GM18508 (cell line): ENCODE results near the gene RAB24.
"Not testable (repeated sequence)": the region's sequence is repeated elsewhere in the genome, so short reads cannot be mapped to it uniquely, and the experiment has no call there.

Experiments used
- ATAC-seq: cut with Tn5 transposase; IDR thresholded peaks from one replicate; pipeline ENCODE4 v1.9.1; 2021; ENCODE audit warnings: moderate number of reproducible peaks; ENCODE audit not compliant: insufficient read depth, unreplicated experiment

RAB24 gene

GRCh38 chr5:177311723-177312648 lies 8.5 kb upstream of the RAB24 start, which contains the start of gene MXD3:
Gene MXD3, minus strand, starts transcription at chr5:177311898. Its CDS starts 68 bp downstream, at chr5:177311830.
- peak; percentile 41 for ATAC-seq

DNA sequence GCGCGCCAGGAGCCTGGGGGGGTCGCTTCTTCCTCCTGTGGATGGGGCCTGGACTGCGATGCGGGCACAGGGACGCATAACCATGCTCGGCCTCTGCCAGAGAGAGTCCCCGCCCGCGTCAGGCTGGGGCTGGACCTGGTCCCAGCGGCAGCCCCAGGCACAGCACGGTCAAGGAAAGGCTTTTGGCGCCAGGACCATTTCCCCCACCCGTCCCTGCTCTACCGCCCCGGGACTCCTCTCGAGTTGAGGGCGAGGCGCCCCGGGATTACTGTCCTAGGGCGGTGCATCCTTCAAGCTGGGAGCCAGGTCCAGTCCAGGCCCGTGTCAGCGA lies 7.8 kb upstream of the RAB24 start:
- ATAC-seq: peak; percentile 2

- no peak for ATAC-seq
Observed at GRCh38 chr5:177310757-177311391, 7.4 kb upstream of the RAB24 start.

DNA sequence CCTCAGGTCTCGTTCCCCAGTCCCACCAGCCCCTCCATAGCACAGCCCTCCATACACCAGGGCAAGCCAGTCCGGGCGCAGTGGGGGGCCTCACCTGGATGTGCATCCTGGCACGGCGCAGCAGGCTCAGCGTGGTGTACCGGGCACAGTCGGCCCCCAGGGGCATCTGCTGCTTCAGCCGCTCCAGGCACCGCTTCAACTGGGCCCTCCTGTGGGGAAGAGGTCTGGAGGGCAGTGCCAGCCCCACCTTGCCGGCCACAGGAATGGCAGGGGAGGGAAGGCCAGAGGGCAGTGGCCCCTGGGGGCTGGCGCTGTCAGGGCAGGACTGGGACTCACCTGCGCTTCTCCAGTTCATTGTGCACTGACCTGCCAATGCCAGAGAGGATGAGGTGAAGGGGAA lies 6.8 kb upstream of the RAB24 start:
- no peak for ATAC-seq

GRCh38 chr5:177309351-177310191 lies 6.1 kb upstream of the RAB24 start:
- ATAC-seq: no peak

GRCh38 chr5:177308740-177309139 lies 5.2 kb upstream of the RAB24 start:
- ATAC-seq: no peak

- ATAC-seq: no peak
Observed at GRCh38 chr5:177307544-177308363, 4.2 kb upstream of the RAB24 start.

DNA sequence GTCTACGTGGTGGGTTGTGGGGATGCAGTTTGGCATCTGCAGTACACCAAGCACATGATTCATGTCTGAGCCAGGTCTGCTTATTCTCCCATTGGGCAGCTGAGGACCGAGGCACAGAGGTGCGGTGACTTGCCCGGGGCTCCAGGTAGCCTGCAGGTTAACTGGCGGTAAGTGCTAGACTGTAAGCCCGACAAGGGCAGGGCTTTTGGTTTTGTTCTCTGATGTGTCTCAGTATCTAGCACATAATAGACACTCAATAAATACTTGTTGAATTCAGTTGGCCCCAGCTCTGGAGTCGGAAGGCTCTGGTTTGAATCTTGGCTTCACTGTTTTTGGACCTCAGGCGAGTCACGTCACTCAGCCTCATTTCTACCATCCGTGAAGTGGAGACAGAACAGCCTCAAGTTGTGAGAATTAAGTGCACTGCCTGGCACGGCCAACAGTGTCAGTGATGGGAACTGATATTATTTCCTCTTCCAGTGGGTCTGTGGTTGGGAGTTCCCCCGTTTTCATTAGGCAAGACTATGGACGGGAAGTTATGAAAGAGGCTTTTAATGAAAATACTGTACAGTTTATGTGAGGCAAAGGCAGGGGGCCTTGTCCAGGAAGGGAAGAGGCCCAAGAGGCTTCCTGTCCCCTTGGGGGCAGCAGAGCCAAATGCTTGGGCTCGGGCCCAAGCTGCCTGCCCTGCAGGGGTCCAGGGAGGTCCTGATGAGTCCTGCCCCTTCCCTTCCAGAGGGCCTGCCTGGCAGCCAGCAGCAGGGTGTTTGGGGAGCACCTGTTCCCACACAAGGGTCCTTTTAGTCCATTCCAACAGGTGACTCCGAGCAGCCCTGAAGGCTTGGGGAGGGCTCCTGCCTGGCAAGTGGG lies 3.4 kb upstream of the RAB24 start:
- ATAC-seq: no peak

DNA sequence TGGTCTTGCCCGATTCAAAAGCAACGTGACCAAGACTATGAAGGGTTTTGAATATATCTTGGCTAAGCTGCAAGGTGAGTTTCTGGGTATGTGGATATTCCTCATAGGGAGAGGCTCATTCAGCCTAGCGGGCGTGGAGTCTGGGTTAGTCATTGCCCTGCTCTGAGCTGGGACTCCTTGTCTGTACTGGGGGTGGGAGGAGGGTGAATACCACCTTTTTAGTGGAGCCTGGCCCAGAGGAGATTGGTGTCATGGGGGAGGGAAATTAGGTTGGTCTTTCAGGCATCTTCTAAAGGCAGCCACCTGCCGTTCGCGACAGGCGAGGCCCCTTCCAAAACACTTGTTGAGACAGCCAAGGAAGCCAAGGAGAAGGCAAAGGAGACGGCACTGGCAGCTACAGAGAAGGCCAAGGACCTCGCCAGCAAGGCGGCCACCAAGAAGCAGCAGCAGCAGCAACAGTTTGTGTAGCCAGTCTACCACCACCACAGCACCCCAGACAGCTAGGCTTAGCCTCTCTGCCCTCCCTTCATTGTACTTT lies 2.7 kb upstream of the RAB24 start:
- ATAC-seq: not testable (repeated sequence)

DNA sequence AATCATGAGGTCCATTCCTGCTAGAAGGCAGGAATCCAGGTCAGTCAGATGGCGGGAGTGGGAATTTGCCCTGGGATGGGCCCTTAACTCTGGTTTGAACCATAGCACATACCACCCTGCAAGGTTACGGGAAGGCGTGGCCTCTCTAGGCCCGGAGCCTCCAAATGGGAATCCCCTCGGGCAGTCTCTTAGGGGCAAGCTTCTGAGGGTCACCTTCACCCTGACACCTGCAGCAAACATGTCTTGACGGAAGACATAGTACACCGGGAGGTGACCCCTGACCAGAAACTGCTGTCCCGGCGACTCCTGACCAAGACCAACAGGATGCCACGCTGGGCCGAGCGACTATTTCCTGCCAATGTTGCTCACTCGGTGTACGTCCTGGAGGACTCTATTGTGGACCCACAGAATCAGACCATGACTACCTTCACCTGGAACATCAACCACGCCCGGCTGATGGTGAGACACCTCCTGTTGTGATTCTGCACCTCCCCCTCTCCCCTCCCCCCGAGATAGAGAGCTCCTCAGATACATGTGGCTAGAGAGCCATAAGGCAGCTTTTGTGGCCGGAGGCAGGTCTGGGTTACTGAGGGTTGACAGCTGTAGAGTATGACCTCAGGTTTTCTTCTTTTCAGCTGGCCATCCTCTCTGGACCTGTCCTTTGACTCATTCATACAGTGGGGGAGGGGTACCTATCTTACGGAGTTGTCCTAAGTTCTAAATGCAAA lies 1.0 kb upstream of the RAB24 start:
- ATAC-seq: no peak

- no peak for ATAC-seq
Observed at GRCh38 chr5:177303925-177304391, 439 bp upstream of the RAB24 start.

DNA sequence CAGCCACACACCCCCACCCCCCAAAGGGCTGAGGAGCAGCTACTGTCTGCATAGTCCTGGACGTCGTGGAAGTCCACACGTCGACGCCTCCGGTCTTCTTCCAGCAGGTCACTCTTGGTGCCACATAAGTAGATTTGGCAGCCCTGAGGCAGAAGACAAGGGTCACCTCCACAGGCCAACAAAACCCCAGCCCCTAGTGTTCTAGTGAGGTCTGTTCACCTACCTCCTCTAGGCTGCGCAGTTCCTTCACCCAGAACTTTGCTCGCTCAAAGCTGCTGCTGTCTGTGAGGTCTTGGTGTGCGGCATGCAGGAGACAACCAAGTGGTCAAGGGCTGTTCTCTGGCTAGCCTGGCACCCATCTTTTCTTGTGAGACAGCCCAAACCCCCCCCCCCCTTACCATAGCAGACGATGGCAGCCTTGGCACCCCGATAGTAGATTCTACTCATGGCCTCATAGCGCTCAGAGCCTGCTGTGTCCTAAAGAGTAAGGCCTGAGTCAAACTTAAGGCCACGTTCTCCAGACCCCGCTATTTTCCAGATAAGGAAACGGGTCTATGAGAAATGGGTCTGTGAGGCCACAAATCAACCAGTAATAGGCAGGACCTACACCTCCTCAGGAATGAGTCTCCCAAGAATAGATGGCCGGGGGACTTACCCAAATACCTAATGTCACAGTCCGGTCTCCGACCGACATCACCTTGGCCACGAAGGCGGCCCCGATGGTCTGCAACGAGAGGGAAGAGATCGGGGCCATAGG lies 987 bp downstream of the RAB24 start:
- no peak for ATAC-seq

- no peak for ATAC-seq
Observed at GRCh38 chr5:177301503-177302165, 1.9 kb downstream of the RAB24 start.

DNA sequence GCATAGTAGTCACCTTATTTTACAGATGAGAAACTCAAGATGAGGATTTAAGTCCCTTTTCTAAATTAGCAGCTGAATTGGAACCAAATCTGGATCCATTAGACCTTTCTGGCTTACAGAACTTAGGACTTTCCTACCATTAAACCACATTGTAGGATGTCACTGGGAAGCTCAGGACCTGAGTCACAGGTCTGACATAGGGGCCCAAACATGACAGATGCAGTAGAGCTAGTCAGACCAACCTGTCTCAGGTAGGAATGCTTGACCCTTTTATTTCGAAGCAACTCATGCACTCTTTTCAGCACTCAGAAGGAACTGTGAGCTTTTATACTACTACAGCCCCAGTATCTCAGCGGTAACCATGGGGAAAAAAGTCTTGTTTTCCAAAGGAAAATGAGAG lies 2.6 kb downstream of the RAB24 start:
- no peak for ATAC-seq

DNA sequence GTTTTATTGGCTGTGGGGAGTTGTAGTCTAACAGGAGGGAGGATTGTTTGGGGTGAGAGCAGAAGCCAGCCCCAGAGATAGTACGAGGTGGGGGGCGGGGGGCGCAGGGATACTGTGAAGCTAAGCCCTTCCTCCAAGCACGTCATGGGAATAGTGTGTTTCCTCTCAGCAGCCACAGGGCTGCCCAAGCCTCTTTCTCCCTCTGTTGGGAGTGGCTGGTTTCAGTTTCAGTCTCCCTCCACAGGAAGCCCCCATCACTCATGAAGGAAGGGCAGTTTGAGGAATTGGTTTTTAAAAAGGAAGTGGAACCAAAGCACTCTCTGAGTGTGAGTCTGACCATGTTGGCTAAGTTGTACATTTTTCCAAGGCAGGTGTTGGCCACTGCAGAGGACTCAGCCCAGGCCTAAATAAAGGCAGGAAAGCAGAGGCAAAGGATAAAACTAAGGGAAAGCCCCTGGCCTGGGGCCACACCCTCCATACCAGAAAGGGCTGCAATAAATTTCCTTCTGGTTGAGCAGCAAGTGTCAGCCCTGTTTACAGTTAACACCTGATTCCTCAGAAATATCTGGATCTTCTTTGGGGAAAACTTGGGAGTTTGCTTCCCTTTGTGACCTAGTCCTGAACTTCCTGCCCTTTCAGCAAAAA lies 3.2 kb downstream of the RAB24 start:
- ATAC-seq: no peak

DNA sequence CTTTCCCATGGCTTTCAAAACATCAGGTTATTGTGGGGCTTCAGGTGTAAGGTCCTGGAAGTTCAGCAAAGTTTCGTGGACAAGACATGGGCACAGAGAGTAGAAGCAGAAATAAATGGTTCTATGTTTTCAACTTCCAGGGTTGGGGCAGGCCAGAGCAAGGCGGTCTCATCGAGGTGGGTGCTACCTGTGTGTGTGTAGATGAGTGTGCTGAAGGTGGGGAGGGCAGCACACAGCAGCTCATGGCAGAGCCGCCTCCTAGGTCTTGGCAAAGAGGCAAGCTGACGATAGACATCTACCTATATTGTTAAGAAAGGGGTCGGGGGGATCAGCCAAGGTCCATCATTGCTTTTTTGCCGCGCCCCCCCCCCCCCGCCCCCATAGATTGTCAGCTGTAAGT lies 3.8 kb downstream of the RAB24 start:
- no peak for ATAC-seq
